Kidney (tissue), 14 donors: Measurements from ENCODE around the gene USP24. TPM values are rescaled to one million over a fixed set of nuclear protein-coding genes. Genes with fewer than 3 reads are reported as not detected.

Experiments
- DNase-seq, 5 donors: peaks; one replicate each; pipeline ENCODE4 v3.0.0-alpha.2; 2013 to 2020
- FAIRE-seq: peaks from 2 replicates; lab custom pipeline; 2012; peaks lifted over from hg19 to GRCh38; lab: Jason Lieb, UNC
- H3K27ac ChIP-seq, 2 donors: one replicate each; pipeline ENCODE4 v1.7.0; 2013; ENCODE audit warnings: low read depth in 2 of 2, low read length in 2 of 2, inconsistent platforms in 1 of 2
- H3K27me3 ChIP-seq: one replicate; pipeline ENCODE4 v1.7.1; 2013; ENCODE audit warnings: low read length, inconsistent platforms; ENCODE audit not compliant: control insufficient read depth, insufficient read depth
- H3K36me3 ChIP-seq, 3 donors: one replicate each; pipeline versions ENCODE4 v1.7.0 to v1.7.1; 2013; ENCODE audit warnings: low read length in 3 of 3, control low read depth in 1 of 3, inconsistent platforms in 1 of 3; ENCODE audit not compliant: insufficient read depth in 3 of 3, control insufficient read depth in 2 of 3
- H3K4me1 ChIP-seq, 3 donors: one replicate each; pipeline versions ENCODE4 v1.7.0 to v1.7.1; 2013; ENCODE audit warnings: low read length in 3 of 3, inconsistent platforms in 1 of 3, low read depth in 1 of 3; ENCODE audit not compliant: control insufficient read depth in 2 of 3, insufficient read depth in 2 of 3
- H3K4me3 ChIP-seq, 3 donors: one replicate each; pipeline versions ENCODE4 v1.7.0 to v1.8.1; 2013; ENCODE audit warnings: low read length in 3 of 3, control low read depth in 1 of 3, inconsistent platforms in 1 of 3
- H3K9ac ChIP-seq, 3 donors: one replicate each; pipeline versions ENCODE4 v1.7.0 to v1.7.1; 2013; ENCODE audit warnings: low read length in 3 of 3, control low read depth in 1 of 3, inconsistent platforms in 1 of 3
- H3K9me3 ChIP-seq, 3 donors: one replicate each; pipeline versions ENCODE4 v1.7.0 to v1.7.1; 2013; ENCODE audit warnings: low read length in 3 of 3, control low read depth in 1 of 3, inconsistent platforms in 1 of 3; ENCODE audit not compliant: control insufficient read depth in 2 of 3, insufficient read depth in 1 of 3
- CTCF ChIP-seq: IDR thresholded peaks from 3 replicates; pipeline ENCODE4 v1.5.1; 2012; ENCODE audit warnings: mild to moderate bottlenecking, moderate library complexity, borderline replicate concordance; ENCODE audit not compliant: insufficient read depth; ENCODE audit errors: extremely low read depth
- intact Hi-C: fragments of 100-400 bp; cut with DNase I; formaldehyde crosslinking; loops from one replicate; pipeline ENCODE4 v1.11.1; 2022
- polyA plus RNA-seq: library from polyadenylated mRNA; stranded (reverse); fragments of 350-450 nt; fragmentation: Illumina TruSeq; extraction: RNeasy Lipid Tissue Mini Kit (QIAGEN cat#74804); gene quantifications from one replicate; pipeline ENCODE4 v1.2.3, GENCODE V29; 2014; ENCODE audit warnings: low read depth, low replicate concordance; ENCODE audit not compliant: insufficient read depth
- total RNA-seq: library from RNA; stranded (reverse); fragmentation: NEBNext Ultra II Directional; extraction: Animal tissue kit (Norgen Biotek cat#: 25700); gene quantifications from one replicate; pipeline ENCODE4 v1.2.1, GENCODE V29; 2021
- donor health status: control.
- donor health status: control.
- donor health status: control.
- donor health status: control.
- donor health status: control.
- donor health status: DM: yes; HTN: yes; CAD: no.
- donor health status: Normal renal cell carcinoma (clear cell type).

The USP24 gene
- total and polyA plus RNA-seq, 2 donors from 2014 or later, result 10.1 to 49.2 TPM

GRCh38 chr1:55081188-55081904 is 133.8 kb downstream of the USP24 start:
- FAIRE-seq (no peak), DNase-seq (no peak)
- Histone ChIP-seq H3K9me3 (no peaks in the 10 kb centered on the region), H3K9ac (no peak overlapping the region), H3K4me3 (no peak overlapping the region), H3K4me1 (no peaks in the 10 kb centered on the region), H3K27ac (no peak overlapping the region), H3K27me3 (no peaks in the 10 kb centered on the region), H3K36me3 (peaks cover 9 to 94% (median 50%) of the 10 kb centered on the region in 3 donors)
- no peak for TF ChIP-seq CTCF
- intact Hi-C loops, result no loop called here

GRCh38 chr1:55079651-55080050 is 135.5 kb downstream of the USP24 start:
- no peak overlapping the region for H3K27ac ChIP-seq
- intact Hi-C loops, result no loop called here
- peaks cover 7 to 86% (median 38%) of the 10 kb centered on the region in 3 donors for H3K36me3 ChIP-seq
- FAIRE-seq, result no peak
- H3K4me3 ChIP-seq, result no peak overlapping the region
- H3K9me3 ChIP-seq, result no peaks in the 10 kb centered on the region
- no peak for DNase-seq
- H3K4me1 ChIP-seq, result no peaks in the 10 kb centered on the region
- no peak overlapping the region for H3K9ac ChIP-seq
- H3K27me3 ChIP-seq, result no peaks in the 10 kb centered on the region
- TF ChIP-seq CTCF, result no peak

GRCh38 chr1:55078470-55078869 is 136.7 kb downstream of the USP24 start:
- Histone ChIP-seq H3K27me3 (no peaks in the 10 kb centered on the region), H3K4me1 (no peaks in the 10 kb centered on the region), H3K9ac (no peak overlapping the region), H3K4me3 (no peak overlapping the region), H3K27ac (no peak overlapping the region), H3K36me3 (peaks cover 9 to 82% (median 38%) of the 10 kb centered on the region in 3 donors), H3K9me3 (no peaks in the 10 kb centered on the region)
- DNase-seq (no peak), FAIRE-seq (no peak)
- no peak for TF ChIP-seq CTCF
- intact Hi-C loops, result no loop called here
